ENCODE data around the gene TTLL6. TPM values are rescaled to one million over a fixed set of nuclear protein-coding genes. Genes with fewer than 3 reads are reported as not detected.

TTLL6 gene
- total RNA-seq, 4 donors from 2014 or later = under 0.01 to 1.1 (median 0.29) TPM; not detected in 1

- WGBS = 10% methylated on average over 19 of the region's 20 CpGs
- no peak for DNase-seq (ENCODE audit: extremely low spot score)
- Histone ChIP-seq H3K4me1 (peaks cover 23 to 59% (median 43%) of the 10 kb centered on the region in 4 donors), H3K27ac (replicated peaks in 1 of 4) (no peak overlapping the region), H3K27me3 (peaks cover 7 to 100% (median 96%) of the 10 kb centered on the region in 4 donors), H3K4me3 (no peak overlapping the region), H3K36me3 (no peaks in the 10 kb centered on the region), H3K9me3 (no peaks in the 10 kb centered on the region)
- TF ChIP-seq POLR2AphosphoS5 (IDR thresholded peaks at IDR 0.05) = no peak
- no peak for TF ChIP-seq EP300 (IDR thresholded peaks at IDR 0.05)
- no peak for TF ChIP-seq POLR2A (IDR thresholded peaks at IDR 0.05; ENCODE audit: low read depth)
- TF ChIP-seq CTCF (IDR thresholded peaks at IDR 0.05) = no peak
- intact Hi-C loops (cut with DNase I) = loop anchor here (5.0 kb wide), 1 partner anchor 150 kb away; no protein-coding TSS in a partner anchor
Measured at GRCh38 chr17:48726916-48727286, 90.1 kb downstream of the TTLL6 start.

GRCh38 chr17:48726114-48726915 is 90.7 kb downstream of the TTLL6 start:
- no peak overlapping the region for H3K4me3 ChIP-seq
- H3K4me1 ChIP-seq = peaks cover 23 to 59% (median 43%) of the 10 kb centered on the region in 4 donors
- no peak for DNase-seq (ENCODE audit: extremely low spot score)
- no peak overlapping the region for H3K27ac ChIP-seq (replicated peaks in 1 of 4)
- H3K36me3 ChIP-seq = no peaks in the 10 kb centered on the region
- no peaks in the 10 kb centered on the region for H3K9me3 ChIP-seq
- WGBS = 14% methylated on average over 14 of the region's 20 CpGs
- intact Hi-C loops (cut with DNase I) = loop anchor here (5.0 kb wide), 1 partner anchor 151 kb away; no protein-coding TSS in a partner anchor
- H3K27me3 ChIP-seq = peaks cover 8 to 100% (median 97%) of the 10 kb centered on the region in 4 donors
- no peak for TF ChIP-seq EP300 (IDR thresholded peaks at IDR 0.05)
- no peak for TF ChIP-seq POLR2AphosphoS5 (IDR thresholded peaks at IDR 0.05)
- no peak for TF ChIP-seq POLR2A (IDR thresholded peaks at IDR 0.05; ENCODE audit: low read depth)
- TF ChIP-seq CTCF (IDR thresholded peaks at IDR 0.05) = no peak

- TF ChIP-seq EP300 (IDR thresholded peaks at IDR 0.05) = no peak
- TF ChIP-seq POLR2AphosphoS5 (IDR thresholded peaks at IDR 0.05) = no peak
- TF ChIP-seq POLR2A (IDR thresholded peaks at IDR 0.05; ENCODE audit: low read depth) = no peak
- no peak for TF ChIP-seq CTCF (IDR thresholded peaks at IDR 0.05)
- H3K27me3 ChIP-seq = peaks cover 8 to 100% (median 99%) of the 10 kb centered on the region in 4 donors
- 10% methylated on average over 16 of the region's 38 CpGs for WGBS
- H3K4me1 ChIP-seq = peaks cover 23 to 59% (median 43%) of the 10 kb centered on the region in 4 donors
- peak overlapping the region in 2 of 4 donors; percentile 16 to 28 for H3K4me3 ChIP-seq
- no peaks in the 10 kb centered on the region for H3K9me3 ChIP-seq
- no peak for DNase-seq (ENCODE audit: extremely low spot score)
- intact Hi-C loops (cut with DNase I) = loop anchor here (5.0 kb wide), 1 partner anchor 152 kb away; no protein-coding TSS in a partner anchor
- no peaks in the 10 kb centered on the region for H3K36me3 ChIP-seq
- H3K27ac ChIP-seq (replicated peaks in 1 of 4) = no peak overlapping the region
Measured at GRCh38 chr17:48725288-48726064, 91.6 kb downstream of the TTLL6 start.

- Histone ChIP-seq H3K9me3 (no peaks in the 10 kb centered on the region), H3K4me3 (peak overlapping the region in 2 of 4 donors; percentile 16 to 28), H3K27ac (replicated peaks in 1 of 4) (no peak overlapping the region), H3K36me3 (no peaks in the 10 kb centered on the region), H3K27me3 (peaks cover 8 to 100% (median 100%) of the 10 kb centered on the region in 4 donors), H3K4me1 (peaks cover 23 to 61% (median 43%) of the 10 kb centered on the region in 4 donors)
- 3% methylated on average over 16 of the region's 16 CpGs for WGBS
- TF ChIP-seq EP300 (IDR thresholded peaks at IDR 0.05) (no peak), CTCF (IDR thresholded peaks at IDR 0.05) (no peak), POLR2AphosphoS5 (IDR thresholded peaks at IDR 0.05) (no peak), POLR2A (IDR thresholded peaks at IDR 0.05; ENCODE audit: low read depth) (no peak)
- no peak for DNase-seq (ENCODE audit: extremely low spot score)
- intact Hi-C loops (cut with DNase I) = loop anchor here (5.0 kb wide), 1 partner anchor 152 kb away; no protein-coding TSS in a partner anchor
Measured at GRCh38 chr17:48725004-48725287, 92.1 kb downstream of the TTLL6 start.

Measured in esophagus muscularis mucosa (tissue), 4 donors.